GM08714 (cell line): Measurements from ENCODE around the gene YES1.

Experiments used
- H3K4me3 ChIP-seq: fragments of 200-500 bp; sonication (Bioruptor generic); 2 replicates; pipeline ENCODE4 v1.5.1; 2014; ENCODE audit warnings: mild to moderate bottlenecking, low read length, inconsistent platforms
- ZNF274 ChIP-seq: IDR thresholded peaks from 2 replicates; pipeline ENCODE4 v1.6.1; 2012; ENCODE audit warnings: mild to moderate bottlenecking, low read depth, low read length

YES1 gene

DNA sequence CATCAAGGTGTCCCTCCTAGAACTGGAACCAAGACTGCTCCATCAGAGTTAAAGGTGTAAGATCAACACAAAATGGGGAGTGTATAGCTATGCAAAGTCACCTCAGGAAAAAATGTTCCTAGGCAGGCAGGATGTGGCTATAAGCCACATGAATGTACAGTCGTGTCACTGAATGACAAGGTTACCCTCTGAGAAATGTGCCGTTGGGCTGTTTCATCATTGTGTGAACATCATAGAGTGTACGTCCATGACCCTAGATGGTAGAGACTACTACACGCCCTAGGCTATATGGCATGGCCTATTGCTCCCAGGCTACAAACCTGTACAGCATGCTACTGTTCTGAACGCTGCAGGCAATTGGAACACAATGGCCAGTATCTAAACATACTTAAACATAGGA is 130.1 kb downstream of the YES1 start:
- no peak for TF ChIP-seq ZNF274
- H3K4me3 ChIP-seq, result no peak overlapping the region

DNA sequence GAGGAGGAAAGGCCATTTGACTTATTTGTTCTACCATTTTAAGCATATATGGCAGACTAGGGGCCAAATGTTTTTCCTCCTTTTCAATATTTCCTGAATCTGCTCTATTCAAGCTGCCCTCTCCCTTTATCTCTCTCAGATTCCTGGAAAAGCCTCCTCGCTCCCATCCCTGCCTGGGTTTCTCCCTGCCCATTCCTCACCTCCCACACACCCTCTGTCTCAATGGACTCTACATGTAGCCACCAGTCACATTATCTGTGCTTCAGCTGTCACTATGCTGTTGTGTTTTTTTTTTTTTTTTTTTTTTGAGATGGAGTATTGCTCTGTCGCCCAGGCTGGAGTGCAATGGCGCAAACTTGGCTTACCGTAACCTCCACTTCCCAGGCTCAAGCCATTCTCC is 131.7 kb downstream of the YES1 start:
- no peak for TF ChIP-seq ZNF274

DNA sequence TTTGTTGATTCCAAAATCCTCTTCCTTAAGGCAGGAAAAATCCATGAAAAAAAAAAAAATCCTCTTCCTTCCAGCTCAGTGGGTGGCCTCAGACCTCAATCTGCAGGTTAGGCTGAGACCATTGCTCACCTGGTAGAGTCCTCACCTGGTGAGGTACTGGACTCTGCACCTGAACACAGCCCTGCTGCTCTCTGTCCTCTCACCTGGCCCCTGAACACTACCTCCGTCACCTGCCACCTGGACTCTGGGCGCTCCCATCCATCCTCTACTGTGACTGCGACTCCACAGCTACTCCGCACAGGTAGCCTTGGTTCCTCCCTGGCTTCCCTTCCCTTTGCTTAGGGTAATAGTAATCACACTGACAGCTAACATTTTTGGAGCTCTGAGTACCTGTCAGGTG is 132.5 kb downstream of the YES1 start:
- no peak overlapping the region for H3K4me3 ChIP-seq
- no peak for TF ChIP-seq ZNF274

More for the DNA sequence above, 131.7 kb downstream of the YES1 start:
- H3K4me3 ChIP-seq, result no peak overlapping the region

- H3K4me3 ChIP-seq, result no peak overlapping the region
- no peak for TF ChIP-seq ZNF274
Measured at GRCh38 chr18:678482-679182, 133.4 kb downstream of the YES1 start.

- no peak for TF ChIP-seq ZNF274
- H3K4me3 ChIP-seq, result no peak overlapping the region
Measured at GRCh38 chr18:677951-678381, 134.1 kb downstream of the YES1 start.

GRCh38 chr18:677145-677544 is 134.9 kb downstream of the YES1 start:
- no peak for TF ChIP-seq ZNF274
- no peak overlapping the region for H3K4me3 ChIP-seq

DNA sequence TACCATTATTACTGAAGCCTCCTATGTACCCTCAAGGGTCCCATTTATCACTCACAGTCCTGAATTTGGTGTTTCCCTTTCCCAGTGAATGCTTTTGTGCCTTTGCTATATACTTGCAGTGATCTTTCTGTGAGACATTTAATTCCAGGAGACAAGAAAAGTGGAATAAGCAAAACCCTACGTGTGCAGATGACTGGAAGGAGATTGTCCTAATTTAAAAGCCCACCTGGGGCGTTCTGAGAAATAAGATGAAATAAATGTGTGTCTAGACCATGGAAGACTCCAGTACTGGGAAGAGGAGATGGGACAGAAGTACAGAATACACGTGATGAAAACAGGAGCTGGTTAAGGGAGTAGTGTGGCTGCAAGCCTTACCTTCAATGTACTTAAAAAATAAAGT is 135.3 kb downstream of the YES1 start:
- no peak for TF ChIP-seq ZNF274
- H3K4me3 ChIP-seq, result no peak overlapping the region

DNA sequence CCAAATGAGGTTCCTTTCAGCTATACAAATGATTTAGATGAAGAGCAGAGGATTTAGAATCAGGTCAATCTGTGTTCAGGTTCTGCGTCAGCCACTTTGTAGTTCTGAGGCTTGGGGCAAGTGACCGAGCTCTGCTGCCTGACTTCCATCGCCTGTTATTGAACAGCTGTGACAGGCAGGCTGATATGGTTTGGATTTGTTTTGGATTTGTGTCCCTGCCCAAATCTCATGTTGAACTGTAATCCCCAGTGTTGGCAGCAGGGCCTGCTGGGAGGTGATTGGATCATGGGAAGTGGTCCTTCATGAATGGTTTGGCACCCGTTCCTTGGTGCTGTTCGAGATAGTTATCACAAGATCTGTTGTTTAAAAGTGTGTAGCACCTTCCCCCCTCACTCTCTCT is 136.0 kb downstream of the YES1 start:
- H3K4me3 ChIP-seq, result no peak overlapping the region

DNA sequence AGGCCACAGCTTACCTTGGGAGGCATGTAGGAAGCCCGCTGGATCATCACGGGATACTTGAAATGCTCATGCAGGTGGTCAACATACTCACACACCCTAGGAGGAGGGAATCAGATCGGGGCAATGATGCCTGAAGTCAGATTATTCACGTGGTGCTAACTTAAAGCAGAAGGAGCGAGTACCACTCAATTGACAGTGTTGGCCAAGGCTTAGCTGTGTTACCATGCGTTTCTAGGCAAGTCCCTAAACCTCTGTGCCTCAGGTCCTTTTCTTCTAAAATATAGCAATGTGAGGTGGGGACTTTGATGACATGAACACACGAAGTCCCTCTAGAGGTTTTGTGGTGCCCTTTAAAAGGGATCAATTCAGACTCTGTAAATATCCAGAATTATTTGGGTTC is 136.7 kb downstream of the YES1 start:
- H3K4me3 ChIP-seq, result no peak overlapping the region
- no peak for TF ChIP-seq ZNF274

More for the DNA sequence above, 136.0 kb downstream of the YES1 start:
- no peak for TF ChIP-seq ZNF274

GRCh38 chr18:673769-674168 is 138.3 kb downstream of the YES1 start:
- no peak overlapping the region for H3K4me3 ChIP-seq
- no peak for TF ChIP-seq ZNF274

DNA sequence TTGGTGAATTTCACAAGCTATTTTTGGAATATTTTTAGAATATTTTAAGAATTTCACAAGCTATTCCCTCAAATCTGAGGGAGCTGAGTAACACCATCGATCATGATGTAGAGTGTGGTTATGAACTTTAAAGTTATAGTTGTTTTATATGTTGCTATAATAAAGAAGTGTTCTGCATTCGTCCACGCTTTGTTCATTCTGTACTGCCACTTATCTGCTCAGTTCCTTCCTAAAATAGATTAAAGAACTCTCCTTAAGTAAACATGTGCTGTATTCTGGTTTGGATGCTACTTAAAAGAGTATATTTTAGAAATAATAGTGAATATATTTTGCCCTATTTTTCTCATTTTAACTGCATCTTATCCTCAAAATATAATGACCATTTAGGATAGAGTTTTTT is 138.7 kb downstream of the YES1 start:
- TF ChIP-seq ZNF274, result no peak

More for the DNA sequence above, 138.7 kb downstream of the YES1 start:
- no peak overlapping the region for H3K4me3 ChIP-seq
